GM21576 (cell line): ENCODE data around the gene CHST13.

ENCODE experiments used
- ATAC-seq: cut with Tn5 transposase; IDR thresholded peaks from one replicate; pipeline ENCODE4 v1.9.1; 2021; ENCODE audit warnings: mild to moderate bottlenecking, moderate library complexity; ENCODE audit not compliant: unreplicated experiment

The CHST13 gene

GRCh38 chr3:126539558-126540250 lies 15.7 kb downstream of the CHST13 start:
- no peak for ATAC-seq

GRCh38 chr3:126540342-126540849 lies 16.4 kb downstream of the CHST13 start:
- ATAC-seq, result no peak

GRCh38 chr3:126540951-126541627 lies 17.1 kb downstream of the CHST13 start:
- ATAC-seq, result no peak

- ATAC-seq, result no peak
Measured at GRCh38 chr3:126541628-126542339, 17.8 kb downstream of the CHST13 start.

GRCh38 chr3:126542340-126543241 lies 18.6 kb downstream of the CHST13 start:
- ATAC-seq, result no peak

- ATAC-seq, result no peak
Measured at GRCh38 chr3:126543457-126544061, 19.6 kb downstream of the CHST13 start.

GRCh38 chr3:126544596-126545281 lies 20.8 kb downstream of the CHST13 start:
- ATAC-seq, result no peak

- ATAC-seq, result no peak
Measured at GRCh38 chr3:126545544-126545943, 21.6 kb downstream of the CHST13 start.

GRCh38 chr3:126546013-126546412 lies 22.1 kb downstream of the CHST13 start:
- no peak for ATAC-seq

- no peak for ATAC-seq
Measured at GRCh38 chr3:126546549-126547239, 22.7 kb downstream of the CHST13 start.

- ATAC-seq, result no peak
Measured at GRCh38 chr3:126547721-126548120, 23.8 kb downstream of the CHST13 start.

- ATAC-seq, result no peak
Measured at GRCh38 chr3:126548556-126549466, 24.9 kb downstream of the CHST13 start.

GRCh38 chr3:126549861-126550487 lies 26.0 kb downstream of the CHST13 start:
- no peak for ATAC-seq

- ATAC-seq, result no peak
Measured at GRCh38 chr3:126550488-126551051, 26.6 kb downstream of the CHST13 start.

- no peak for ATAC-seq
Measured at GRCh38 chr3:126551121-126551838, 27.3 kb downstream of the CHST13 start.

GRCh38 chr3:126551839-126552687 lies 28.1 kb downstream of the CHST13 start:
- no peak for ATAC-seq
